GM12874 (cell line): ENCODE results near the gene CELA2B.

Source experiments
- TF ChIP-seq, protein P1 (sequence below): IDR thresholded peaks from 2 replicates; pipeline ENCODE4 v1.5.1; 2011; ENCODE audit warnings: low read depth, mild to moderate bottlenecking, control low read depth, low read length, moderate library complexity; ENCODE audit not compliant: insufficient read depth

Gene CELA2B

DNA sequence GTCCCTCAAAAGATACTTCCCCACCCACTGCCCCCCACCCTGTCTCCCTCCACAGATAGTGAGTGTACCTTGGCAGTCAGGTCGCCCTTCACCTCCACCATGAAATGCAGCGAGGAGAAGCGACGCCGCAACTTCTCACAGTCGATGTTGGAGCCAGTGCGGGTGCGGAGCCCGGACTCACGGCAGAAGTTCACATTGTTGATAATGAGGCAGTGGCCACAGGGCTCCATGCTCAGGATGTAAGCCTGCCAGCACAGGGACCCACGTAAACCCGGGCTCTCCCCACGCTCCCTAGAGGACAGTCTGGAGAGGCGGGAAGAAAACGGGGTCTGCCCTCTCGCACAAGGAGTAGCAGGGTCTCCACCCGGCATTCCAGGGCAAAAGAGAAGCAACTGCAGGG lies 30.9 kb downstream of the CELA2B start:
- TF ChIP-seq, protein P1, sequence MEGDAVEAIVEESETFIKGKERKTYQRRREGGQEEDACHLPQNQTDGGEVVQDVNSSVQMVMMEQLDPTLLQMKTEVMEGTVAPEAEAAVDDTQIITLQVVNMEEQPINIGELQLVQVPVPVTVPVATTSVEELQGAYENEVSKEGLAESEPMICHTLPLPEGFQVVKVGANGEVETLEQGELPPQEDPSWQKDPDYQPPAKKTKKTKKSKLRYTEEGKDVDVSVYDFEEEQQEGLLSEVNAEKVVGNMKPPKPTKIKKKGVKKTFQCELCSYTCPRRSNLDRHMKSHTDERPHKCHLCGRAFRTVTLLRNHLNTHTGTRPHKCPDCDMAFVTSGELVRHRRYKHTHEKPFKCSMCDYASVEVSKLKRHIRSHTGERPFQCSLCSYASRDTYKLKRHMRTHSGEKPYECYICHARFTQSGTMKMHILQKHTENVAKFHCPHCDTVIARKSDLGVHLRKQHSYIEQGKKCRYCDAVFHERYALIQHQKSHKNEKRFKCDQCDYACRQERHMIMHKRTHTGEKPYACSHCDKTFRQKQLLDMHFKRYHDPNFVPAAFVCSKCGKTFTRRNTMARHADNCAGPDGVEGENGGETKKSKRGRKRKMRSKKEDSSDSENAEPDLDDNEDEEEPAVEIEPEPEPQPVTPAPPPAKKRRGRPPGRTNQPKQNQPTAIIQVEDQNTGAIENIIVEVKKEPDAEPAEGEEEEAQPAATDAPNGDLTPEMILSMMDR, result no peak

DNA sequence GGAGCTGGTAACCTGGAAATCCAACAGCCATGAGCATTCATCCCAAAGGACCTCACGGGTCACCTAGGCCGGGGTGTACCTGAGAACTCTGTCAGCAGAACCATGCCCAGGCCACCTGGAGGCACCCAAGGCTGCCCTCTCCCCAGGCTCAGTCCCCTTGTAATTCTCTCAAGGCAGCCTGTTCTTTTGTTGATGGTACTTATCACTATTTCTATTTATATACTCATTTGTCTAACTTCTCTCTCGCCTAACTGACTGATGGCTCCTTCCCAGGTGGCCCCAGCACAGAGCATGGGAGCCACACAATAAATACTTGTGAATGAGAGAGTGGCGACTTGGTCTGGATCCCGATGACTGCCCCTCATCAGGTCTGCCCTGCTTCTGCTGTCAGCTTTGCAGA lies 31.4 kb downstream of the CELA2B start:
- TF ChIP-seq, protein P1, result no peak

DNA sequence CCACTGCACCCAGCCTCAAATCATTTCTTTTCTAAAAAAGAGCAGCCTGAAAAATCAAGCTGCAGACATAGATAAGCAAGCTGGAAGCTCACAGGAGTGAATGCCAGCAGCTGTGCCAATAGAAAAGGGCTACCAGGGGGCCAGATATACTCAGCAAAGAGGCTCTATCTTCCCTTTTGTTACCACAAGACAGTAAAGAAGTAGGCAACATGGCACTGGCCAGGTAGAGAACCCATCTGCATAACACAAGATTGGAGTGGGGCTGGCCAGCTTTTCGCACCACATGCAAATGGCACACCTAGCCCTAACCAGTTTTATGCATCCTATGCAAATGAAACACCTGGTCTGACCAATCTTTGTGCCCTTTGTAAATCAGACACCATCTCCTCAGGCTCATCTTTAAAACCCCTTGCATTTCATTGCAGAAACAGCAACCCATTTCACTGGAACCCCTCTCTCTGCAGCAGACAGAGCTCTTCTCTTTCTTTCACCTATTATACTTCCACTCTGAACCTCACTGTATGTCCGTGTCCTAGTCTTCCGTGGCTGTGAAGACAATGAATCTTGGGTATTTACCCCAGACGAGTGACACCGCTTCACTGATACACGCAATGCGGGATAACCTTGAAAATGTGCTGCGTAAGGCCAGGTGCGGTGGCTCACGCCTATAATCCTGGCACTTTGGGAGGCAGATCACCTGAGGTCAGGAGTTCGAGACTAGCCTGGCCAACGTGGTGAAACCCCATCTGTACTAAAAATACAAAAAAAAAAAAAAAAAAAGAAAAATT lies 33.0 kb downstream of the CELA2B start:
- TF ChIP-seq, protein P1, result no peak

DNA sequence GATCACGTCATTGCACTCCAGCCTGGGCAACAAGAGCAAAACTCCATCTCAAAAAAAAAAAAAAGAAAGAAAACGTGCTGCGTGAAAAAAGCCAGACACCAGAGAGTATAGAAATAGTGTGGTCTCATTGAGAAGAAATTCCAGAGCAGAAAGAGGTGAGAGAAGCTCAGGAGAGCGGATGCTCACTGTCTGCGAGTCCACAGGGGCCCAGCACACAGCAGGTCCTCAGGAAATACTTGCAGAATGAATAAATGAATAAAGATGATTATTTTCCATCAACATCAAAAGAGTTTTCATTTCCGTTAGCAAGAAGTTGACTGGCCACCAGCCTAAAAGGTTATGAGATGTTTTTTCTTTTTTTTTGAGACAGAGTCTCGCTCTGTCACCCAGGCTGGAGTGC lies 33.7 kb downstream of the CELA2B start:
- TF ChIP-seq, protein P1, result no peak

DNA sequence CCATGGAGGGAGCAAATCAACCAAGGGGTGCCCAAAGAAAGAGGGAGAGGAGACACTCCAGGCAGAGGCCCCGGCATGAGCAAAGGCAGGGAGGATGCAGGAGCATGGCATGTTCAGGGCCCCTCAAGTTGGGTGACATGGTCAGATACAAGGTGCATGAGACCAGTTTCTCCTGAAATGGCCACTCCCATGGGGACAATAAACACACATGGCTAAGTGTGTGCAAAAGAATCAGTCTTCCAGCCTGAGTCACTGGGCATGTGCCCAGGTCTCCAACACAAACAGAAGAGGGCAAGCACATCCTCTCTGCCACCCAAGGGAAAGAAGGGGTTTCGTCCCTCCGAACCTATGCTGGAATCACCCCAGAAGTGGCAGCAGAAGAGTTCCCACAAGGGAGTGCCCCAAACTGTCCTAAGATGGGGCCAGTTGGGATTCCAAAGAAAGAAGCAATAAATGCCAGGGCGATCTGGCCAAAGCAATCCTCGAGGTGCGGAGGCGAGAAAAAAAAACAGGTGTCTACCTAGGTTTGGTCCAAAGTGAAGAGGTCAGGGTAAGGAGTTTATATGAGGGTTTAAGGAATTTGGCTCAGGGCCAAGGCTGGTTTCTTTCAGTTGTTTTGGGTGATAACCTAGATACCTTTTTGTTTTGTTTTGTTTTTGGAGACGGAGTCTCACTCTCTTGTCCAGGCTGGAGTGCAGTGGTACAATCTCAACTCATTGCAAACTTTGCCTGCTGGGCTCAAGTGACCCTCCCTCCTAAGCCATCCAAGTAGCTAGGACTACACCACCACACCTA lies 34.9 kb downstream of the CELA2B start:
- TF ChIP-seq, protein P1, result no peak

DNA sequence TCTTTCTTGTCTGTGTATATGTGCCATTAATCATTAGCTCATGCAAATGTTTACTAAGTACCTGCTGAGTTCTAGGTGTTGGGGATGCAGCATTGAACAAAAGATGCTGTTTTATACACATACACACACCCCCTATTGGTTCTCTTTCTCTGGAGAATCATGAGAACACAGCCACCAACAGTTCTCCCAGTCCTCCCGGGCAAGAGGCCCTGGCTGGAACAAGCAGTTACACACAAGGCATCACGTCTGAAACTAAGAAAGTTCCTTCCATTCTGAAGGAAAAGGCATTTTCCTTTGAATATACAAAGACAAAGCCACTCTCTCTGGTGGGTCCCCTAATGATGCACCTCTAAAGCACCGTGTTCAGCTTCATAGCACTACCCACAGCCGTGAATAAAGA lies 37.3 kb downstream of the CELA2B start:
- TF ChIP-seq, protein P1, result no peak

DNA sequence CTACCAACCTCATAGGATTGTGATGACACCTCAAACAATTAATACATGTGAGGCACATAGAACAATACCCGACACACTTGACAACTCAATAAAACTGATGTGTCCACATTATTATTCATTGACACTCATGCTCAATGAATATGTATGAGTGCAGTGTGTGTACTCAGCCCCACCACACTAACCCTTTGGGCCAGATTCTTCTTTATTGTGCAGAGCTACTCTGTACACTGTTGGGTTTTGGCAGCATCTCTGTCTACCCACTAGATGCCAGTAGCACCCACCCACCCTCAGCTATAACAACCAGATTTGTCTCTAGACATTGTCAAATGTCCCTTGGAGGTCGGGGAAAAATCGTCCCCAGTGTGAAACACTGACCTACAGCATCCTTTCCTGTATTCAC lies 38.0 kb downstream of the CELA2B start:
- TF ChIP-seq, protein P1, result no peak
